GM18499 (cell line): ENCODE measurements around the gene CAMK2N1.
"Not testable (repeated sequence)": the region's sequence is repeated elsewhere in the genome, so short reads cannot be mapped to it uniquely, and the experiment has no call there.

Experiments used
- ATAC-seq: cut with Tn5 transposase; IDR thresholded peaks from one replicate; pipeline ENCODE4 v1.9.1; 2021; ENCODE audit warnings: moderate number of reproducible peaks; ENCODE audit not compliant: insufficient read depth, unreplicated experiment

CAMK2N1 gene

GRCh38 chr1:20497506-20497905 is 11.5 kb upstream of the CAMK2N1 start:
- no peak for ATAC-seq

GRCh38 chr1:20496725-20497383 is 10.8 kb upstream of the CAMK2N1 start:
- not testable (repeated sequence) for ATAC-seq

GRCh38 chr1:20496241-20496661 is 10.2 kb upstream of the CAMK2N1 start:
- no peak for ATAC-seq

GRCh38 chr1:20495661-20496060 is 9.7 kb upstream of the CAMK2N1 start:
- no peak for ATAC-seq

- no peak for ATAC-seq
These were observed 8.8 kb upstream of the CAMK2N1 start for GRCh38 chr1:20494609-20495311.

GRCh38 chr1:20493839-20494608 is 8.0 kb upstream of the CAMK2N1 start:
- ATAC-seq: no peak

- ATAC-seq: no peak
These were observed 7.3 kb upstream of the CAMK2N1 start for GRCh38 chr1:20493309-20493708.

GRCh38 chr1:20492751-20493150 is 6.7 kb upstream of the CAMK2N1 start:
- ATAC-seq: no peak

- no peak for ATAC-seq
These were observed 5.9 kb upstream of the CAMK2N1 start for GRCh38 chr1:20491866-20492265.

GRCh38 chr1:20491178-20491577 is 5.2 kb upstream of the CAMK2N1 start:
- no peak for ATAC-seq

GRCh38 chr1:20487236-20487590 is 1.2 kb upstream of the CAMK2N1 start:
- ATAC-seq: no peak

GRCh38 chr1:20486457-20487235 is 636 bp upstream of the CAMK2N1 start:
- no peak for ATAC-seq

- no peak for ATAC-seq
These were observed 1.2 kb downstream of the CAMK2N1 start for GRCh38 chr1:20484519-20485462.

- ATAC-seq: no peak
These were observed 2.0 kb downstream of the CAMK2N1 start for GRCh38 chr1:20483833-20484518.

- no peak for ATAC-seq
These were observed 2.7 kb downstream of the CAMK2N1 start for GRCh38 chr1:20483098-20483832.

- ATAC-seq: no peak
These were observed 4.1 kb downstream of the CAMK2N1 start for GRCh38 chr1:20481643-20482498.

GRCh38 chr1:20480951-20481617 is 4.9 kb downstream of the CAMK2N1 start:
- ATAC-seq: no peak
